ENCODE measurements around the gene MYCBP2.

MYCBP2 gene

GRCh38 chr13:77079902-77080413 is 246.9 kb downstream of the MYCBP2 start:
- Mint-ChIP-seq H3K36me3 (ENCODE audit: low read depth) (peaks cover 55% of the 10 kb centered on the region), H3K4me1 (no peaks in the 10 kb centered on the region), H3K9me3 (no peaks in the 10 kb centered on the region), H3K27ac (no peak overlapping the region), H3K4me3 (no peak overlapping the region), H3K27me3 (ENCODE audit: low read depth, poor library complexity) (no peaks in the 10 kb centered on the region)
- TF ChIP-seq CTCF (IDR thresholded peaks at IDR 0.05) = no peak
- DNase-seq = no peak

DNA sequence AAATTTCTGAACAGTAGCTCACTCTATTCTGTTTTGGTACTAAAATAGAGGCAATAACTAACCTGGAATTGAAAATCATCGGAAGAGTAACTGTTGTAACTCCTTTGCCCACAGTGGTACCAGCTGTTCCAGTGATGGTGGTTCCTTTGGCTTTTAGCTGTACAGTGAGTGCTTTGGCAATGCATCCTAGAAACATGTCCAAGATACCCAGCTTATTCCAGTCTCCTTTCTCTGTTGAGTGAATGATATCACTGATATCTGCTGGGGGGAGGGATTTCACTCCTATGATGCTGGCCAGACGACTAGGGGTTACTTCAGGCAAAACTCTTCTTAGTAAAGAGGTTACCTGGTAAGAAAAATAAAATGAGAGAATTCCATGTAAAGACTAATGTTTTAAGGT is 259.4 kb downstream of the MYCBP2 start:
- Mint-ChIP-seq H3K9me3 (no peaks in the 10 kb centered on the region), H3K4me3 (no peak overlapping the region), H3K4me1 (no peaks in the 10 kb centered on the region), H3K36me3 (ENCODE audit: low read depth) (peaks cover 54% of the 10 kb centered on the region), H3K27ac (no peak overlapping the region), H3K27me3 (ENCODE audit: low read depth, poor library complexity) (no peaks in the 10 kb centered on the region)
- DNase-seq = no peak
- no peak for TF ChIP-seq CTCF (IDR thresholded peaks at IDR 0.05)

DNA sequence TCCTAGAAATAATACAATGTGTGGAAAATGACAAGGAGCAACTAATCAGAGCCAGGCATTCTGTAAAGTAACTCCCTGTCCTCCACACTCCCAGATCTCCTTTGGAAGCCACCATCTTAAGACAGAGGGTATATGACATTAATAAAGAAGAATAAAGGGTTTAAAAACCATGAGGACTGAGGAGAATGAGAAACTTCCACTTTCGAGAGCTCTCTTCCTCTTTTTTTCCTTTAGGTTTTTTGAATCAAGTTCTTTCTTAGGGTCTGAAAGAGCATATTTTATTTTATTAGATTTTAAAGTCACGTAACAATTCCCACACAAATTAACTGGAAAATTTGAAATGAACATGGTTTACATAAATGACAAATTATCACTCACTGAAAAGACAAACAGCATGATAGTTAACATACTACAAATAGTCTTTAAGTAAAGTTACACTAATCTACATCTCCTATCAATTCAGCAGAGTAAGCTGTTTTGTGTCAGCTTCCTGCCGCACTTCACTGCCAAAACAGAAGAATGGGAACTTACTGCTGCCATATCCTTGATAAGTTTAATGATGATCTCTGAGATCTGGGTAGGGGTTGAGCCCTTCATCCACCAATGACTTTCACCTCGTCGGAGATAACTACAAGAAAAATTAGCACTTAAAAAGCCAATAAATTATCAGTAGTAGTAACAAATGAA is 261.3 kb downstream of the MYCBP2 start:
- Mint-ChIP-seq H3K4me3 (no peak overlapping the region), H3K36me3 (ENCODE audit: low read depth) (peaks cover 61% of the 10 kb centered on the region)

GRCh38 chr13:77062097-77062496 is 264.8 kb downstream of the MYCBP2 start:
- Mint-ChIP-seq H3K9me3 (no peaks in the 10 kb centered on the region), H3K27ac (no peak overlapping the region), H3K36me3 (ENCODE audit: low read depth) (peaks cover 43% of the 10 kb centered on the region), H3K4me1 (peaks cover under 1% of the 10 kb centered on the region), H3K4me3 (no peak overlapping the region), H3K27me3 (ENCODE audit: low read depth, poor library complexity) (no peaks in the 10 kb centered on the region)
- TF ChIP-seq CTCF (IDR thresholded peaks at IDR 0.05) = no peak
- no peak for DNase-seq

More for the DNA sequence above, 261.3 kb downstream of the MYCBP2 start:
- Mint-ChIP-seq H3K4me1 (no peaks in the 10 kb centered on the region), H3K9me3 (no peaks in the 10 kb centered on the region), H3K27ac (no peak overlapping the region), H3K27me3 (ENCODE audit: low read depth, poor library complexity) (no peaks in the 10 kb centered on the region)
- no peak for DNase-seq
- no peak for TF ChIP-seq CTCF (IDR thresholded peaks at IDR 0.05)

DNA sequence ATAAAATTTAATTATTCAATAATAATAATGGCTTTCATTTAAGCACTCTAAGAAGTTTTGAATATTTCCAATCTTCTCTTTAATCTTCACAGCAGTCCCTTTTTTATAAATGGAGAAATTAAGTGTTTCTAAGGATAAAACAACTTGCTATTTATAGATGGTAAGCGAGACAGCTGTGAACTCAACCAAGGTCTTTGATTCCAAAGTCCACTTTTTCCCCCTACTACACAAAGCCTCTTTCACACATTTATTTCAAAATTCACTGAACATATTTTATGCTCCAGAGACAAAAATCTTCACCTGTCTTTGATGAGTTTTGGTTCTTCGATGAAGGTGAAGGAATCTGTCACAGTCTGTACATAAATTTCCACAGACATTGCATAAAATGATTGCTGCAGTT is 265.5 kb downstream of the MYCBP2 start:
- no peaks in the 10 kb centered on the region for H3K9me3 Mint-ChIP-seq
- H3K4me1 Mint-ChIP-seq = peaks cover 8% of the 10 kb centered on the region
- H3K36me3 Mint-ChIP-seq (ENCODE audit: low read depth) = peaks cover 45% of the 10 kb centered on the region
- no peak overlapping the region for H3K27ac Mint-ChIP-seq
- no peaks in the 10 kb centered on the region for H3K27me3 Mint-ChIP-seq (ENCODE audit: low read depth, poor library complexity)
- TF ChIP-seq CTCF (IDR thresholded peaks at IDR 0.05) = no peak
- DNase-seq = no peak
- H3K4me3 Mint-ChIP-seq = no peak overlapping the region

DNA sequence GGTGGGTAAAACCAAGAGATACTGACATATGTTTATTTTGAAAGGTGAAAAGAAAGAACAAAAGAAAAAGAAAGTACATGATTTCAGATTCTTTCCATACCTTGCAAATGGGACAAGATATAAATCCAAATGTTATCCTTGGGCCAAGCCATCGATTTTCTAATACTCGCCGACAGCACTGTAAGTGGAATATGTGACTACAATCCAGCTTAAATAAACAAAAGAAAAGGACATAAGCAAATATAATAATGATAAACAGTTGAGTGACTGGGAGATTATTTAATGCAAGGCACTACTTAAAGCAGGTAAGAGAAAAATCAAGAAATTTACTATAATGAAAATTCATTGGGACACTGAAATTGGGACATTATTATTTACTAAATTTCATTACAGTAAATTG is 270.0 kb downstream of the MYCBP2 start:
- TF ChIP-seq CTCF (IDR thresholded peaks at IDR 0.05) = no peak
- Mint-ChIP-seq H3K4me3 (no peak overlapping the region), H3K27me3 (ENCODE audit: low read depth, poor library complexity) (no peaks in the 10 kb centered on the region), H3K4me1 (peaks cover 24% of the 10 kb centered on the region), H3K36me3 (ENCODE audit: low read depth) (peaks cover 34% of the 10 kb centered on the region), H3K9me3 (no peaks in the 10 kb centered on the region), H3K27ac (peak overlapping the region; percentile 58)
- DNase-seq = no peak
